GDM1 (cell line): ENCODE measurements around the gene NT5DC2.
A peak's percentile ranks its signal among the peaks of the same experiment; 100 is the strongest.

ENCODE experiments used
- DNase-seq: peaks from one replicate; lab custom pipeline; 2025; lab: John Stamatoyannopoulos, UW

Gene NT5DC2

DNA sequence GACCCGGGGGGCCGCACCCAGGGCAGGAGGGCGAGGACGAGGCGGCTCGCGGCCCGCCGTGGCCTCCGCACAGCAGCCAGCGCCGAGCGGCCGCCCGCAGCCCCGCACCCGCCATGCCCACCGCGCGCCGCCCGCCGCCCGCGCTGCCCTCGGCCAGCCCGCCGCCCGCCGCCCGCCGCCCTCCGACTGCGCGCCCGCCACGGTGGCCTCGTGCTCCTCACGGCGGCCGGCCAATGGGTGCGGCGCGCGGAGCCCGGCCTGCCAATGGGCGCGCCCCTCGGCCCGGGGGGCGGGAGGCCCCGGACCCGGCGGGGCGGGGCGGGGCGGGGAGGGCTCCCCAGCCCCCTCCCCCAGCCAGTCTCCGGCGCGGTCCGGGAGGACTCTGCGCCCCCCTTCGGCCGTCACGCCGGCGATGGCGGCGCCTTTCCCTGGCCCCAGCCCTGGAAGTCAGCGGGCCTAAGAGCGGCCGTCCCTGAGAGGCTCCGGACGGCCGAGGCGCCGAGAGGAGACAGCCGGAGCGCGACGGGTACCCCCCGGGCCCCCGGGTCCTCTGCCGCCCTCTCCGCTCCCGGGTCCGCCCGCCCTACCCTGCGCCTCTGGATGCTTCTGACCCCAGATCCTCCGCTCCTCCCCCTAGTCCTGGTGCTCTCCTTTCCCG lies at the start of gene NT5DC2:
Gene NT5DC2 (minus strand): TSS at position 235 of the 658 bp plus-strand sequence. CDS start 120 bp downstream, at position 115.
- peak; percentile 69 for DNase-seq

GRCh38 chr3:52574056-52574965 lies 40.7 kb upstream of the NT5DC2 start:
- no peak for DNase-seq

DNA sequence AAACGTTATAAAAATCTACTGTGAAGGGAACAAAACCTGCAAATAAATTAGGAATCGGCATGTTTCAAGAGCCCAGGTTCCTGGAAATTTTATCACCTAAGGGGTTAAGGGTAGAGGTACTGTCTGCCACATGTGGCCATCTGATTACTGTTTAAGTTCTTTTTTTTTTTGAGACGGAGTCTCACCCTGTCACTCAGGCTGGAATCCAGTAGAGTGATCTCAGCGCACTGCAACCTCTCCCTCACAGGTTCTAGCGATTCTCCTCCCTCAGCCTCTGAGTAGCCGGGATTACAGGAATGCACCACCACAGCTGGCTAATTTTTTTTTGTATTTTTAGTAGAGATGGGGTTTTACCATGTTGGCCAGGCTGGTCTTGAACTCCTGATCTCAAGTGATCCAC lies 38.6 kb upstream of the NT5DC2 start:
- DNase-seq: no peak

DNA sequence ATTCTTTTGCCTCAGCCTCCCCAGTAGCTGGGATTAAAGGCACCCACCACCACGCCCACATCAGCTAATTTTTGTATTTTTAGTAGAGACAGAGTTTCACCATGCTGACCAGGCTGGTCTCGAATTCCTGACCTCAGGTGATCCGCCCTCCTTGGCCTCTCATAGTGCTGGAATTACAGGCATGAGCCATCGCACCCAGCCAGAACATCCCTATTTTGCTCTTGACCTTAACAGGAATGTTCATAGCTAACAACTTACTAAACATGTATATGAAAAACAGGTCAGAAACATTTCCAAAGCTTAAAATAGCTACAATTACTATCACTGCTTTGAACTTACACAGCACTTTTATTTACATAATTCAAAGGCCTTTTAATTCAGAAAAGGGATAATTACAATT lies 36.4 kb upstream of the NT5DC2 start:
- DNase-seq: no peak

GRCh38 chr3:52568069-52568468 lies 34.4 kb upstream of the NT5DC2 start:
- DNase-seq: no peak

DNA sequence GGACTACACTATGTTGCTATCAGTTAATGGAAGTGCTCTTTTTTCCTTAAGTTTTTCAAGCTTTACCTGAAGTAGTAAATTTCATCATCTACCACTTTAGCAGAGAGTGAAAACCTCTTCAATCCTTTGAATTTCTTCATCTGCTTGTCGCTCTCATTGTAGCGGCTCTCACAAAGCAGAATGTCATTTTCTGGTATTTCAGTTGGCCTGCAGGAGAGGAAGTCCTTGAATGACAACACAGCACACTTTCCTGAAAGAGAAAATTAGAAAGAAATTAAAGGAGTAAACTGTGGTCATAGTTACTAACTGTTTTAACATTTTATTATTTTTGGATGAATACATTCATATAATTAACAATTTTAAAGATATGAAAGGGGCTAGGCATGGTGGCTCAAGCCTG lies 30.3 kb upstream of the NT5DC2 start:
- DNase-seq: no peak

DNA sequence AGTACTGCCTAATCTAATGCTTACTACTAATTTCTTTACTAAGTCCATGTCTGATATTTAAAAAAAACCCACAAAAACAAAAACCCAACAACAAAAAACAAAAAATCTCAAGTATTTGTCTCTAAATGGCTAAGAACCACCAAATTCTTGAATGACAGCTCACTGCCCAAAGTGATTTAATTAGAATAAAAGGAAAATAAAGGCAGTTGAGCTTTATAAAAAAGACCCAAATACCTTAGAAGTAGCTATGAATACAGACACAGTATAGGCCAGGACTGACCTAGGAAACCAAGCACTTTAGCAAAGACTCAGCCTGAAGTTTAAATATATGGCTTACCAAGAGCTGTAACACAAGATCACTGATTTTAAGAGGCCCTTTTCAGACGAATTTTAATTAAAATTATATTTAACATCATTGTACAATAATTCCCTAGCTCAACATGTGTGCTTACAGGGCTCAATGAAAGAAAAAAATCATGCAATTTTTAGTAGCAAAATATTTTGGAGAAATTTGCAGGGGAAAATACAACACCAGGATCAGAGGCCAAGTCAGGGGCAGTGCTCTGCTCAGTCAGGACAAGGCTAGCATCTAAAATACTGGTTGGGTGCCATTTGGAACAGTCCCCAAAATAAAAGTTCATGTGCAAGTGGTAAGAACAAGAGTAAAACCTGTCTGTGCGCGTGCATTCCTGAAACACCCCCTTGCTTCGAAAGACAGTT lies 27.5 kb upstream of the NT5DC2 start:
- no peak for DNase-seq

- no peak for DNase-seq
These were observed 24.8 kb upstream of the NT5DC2 start for GRCh38 chr3:52558436-52558835.

- no peak for DNase-seq
These were observed 23.6 kb upstream of the NT5DC2 start for GRCh38 chr3:52557011-52557960.

- no peak for DNase-seq
These were observed 21.4 kb upstream of the NT5DC2 start for GRCh38 chr3:52555056-52555455.

DNA sequence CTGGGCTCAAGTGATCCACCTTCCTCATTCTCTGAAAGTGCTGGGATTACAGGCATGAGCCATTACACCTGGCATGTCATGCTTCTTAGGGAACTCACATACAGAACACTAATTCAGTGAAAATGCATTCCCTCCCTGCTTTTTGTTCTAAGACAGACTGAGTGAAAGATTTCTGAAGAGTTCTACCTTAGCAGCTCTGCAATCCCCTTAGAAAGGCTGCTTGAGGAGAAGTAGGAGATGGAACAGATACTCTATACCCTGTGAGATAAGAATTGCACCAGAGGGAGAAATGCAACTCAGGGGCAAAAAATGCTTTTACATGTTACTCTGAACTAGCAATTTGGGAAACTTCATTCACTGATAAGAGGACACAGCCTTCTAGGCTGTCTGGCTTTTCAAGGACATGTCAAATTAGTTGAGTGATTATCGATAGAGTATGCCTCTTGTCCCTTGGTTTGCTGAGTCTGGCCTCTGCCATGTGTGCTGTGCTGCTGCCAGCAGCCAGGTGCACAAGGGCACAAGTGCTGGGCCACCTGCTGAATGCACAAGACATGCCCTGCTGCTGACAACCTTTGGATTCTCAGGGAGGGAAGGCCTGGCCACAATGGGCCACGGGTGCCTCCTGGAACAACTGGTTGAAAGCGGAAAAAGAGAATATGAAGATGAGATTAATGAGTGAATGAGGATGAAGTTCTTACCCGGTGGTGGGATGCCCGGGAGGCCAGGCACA lies 20.5 kb upstream of the NT5DC2 start:
- no peak for DNase-seq

DNA sequence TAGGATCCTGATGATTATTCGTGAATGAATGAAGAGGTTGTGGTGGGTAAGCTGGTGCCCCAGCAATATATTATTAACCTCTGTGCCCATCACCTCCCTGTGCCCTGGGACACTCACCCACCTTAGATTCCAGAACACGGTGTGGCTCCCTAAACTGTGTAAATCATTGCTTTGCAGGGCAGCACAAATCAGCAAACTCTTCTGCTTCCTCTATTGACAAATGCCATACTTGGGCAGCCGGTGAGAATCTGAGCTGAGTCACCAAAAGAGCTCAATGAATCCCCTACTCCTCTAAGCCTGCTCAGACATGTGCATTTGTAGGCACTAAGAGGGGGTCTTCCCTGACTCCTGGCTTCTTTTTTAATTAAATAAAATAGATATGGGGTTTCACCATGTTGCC lies 18.4 kb upstream of the NT5DC2 start:
- DNase-seq: no peak

- no peak for DNase-seq
These were observed 17.5 kb upstream of the NT5DC2 start for GRCh38 chr3:52551118-52551517.

DNA sequence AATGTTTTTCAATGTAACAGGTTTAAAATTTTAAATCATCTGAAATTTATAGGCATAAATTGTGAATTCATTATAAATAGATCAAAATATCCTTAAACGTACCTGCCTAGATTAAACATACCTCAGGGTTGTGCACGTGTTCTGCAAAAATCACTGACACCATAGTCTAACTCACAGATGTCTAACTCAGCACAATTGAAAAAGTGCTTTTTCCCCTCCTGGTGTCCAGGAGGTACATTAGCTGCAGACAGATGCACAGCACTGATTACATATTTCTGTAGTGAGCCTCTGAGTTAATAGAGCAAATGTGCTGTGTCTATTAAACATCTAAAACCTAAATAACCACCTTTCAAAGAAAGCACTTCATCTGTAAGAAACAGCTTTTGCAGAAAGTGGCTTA lies 13.5 kb upstream of the NT5DC2 start:
- DNase-seq: no peak

GRCh38 chr3:52546111-52546901 lies 12.6 kb upstream of the NT5DC2 start:
- DNase-seq: no peak

GRCh38 chr3:52544937-52545336 lies 11.3 kb upstream of the NT5DC2 start:
- no peak for DNase-seq

GRCh38 chr3:52541050-52541449 lies 7.4 kb upstream of the NT5DC2 start:
- no peak for DNase-seq

- no peak for DNase-seq
These were observed 5.5 kb upstream of the NT5DC2 start for GRCh38 chr3:52539010-52539653.

GRCh38 chr3:52537726-52538421 lies 4.2 kb upstream of the NT5DC2 start:
- DNase-seq: no peak
